IMR-90 (cell line): Measurements from ENCODE around the gene SWAP70. TPM values are rescaled to one million over a fixed set of nuclear protein-coding genes. Genes with fewer than 3 reads are reported as not detected.

Source experiments
- ATAC-seq: fragments of 200-7000 bp; cut with Tn5 transposase; 2 replicates; pipeline ENCODE4 v1.9.1; 2020; ENCODE audit warnings: low read depth, mild to moderate bottlenecking, moderate library complexity
- BruUV-seq: library from RNA; stranded (reverse); fragments of 400-500 nt; replicated peaks from 2 replicates; lab custom pipeline; 2021; lab: Mats Ljungman, UMichigan
- CTCF ChIA-PET: fragments of 300-600 bp; formaldehyde crosslinking; extraction: SDS; loops from one replicate; lab custom pipeline; 2021; ENCODE audit warnings: antibody characterized with exemption; lab: Yijun Ruan, JAX
- POLR2A ChIA-PET: fragments of 300-600 bp; sonication (Branson Sonifier 250); formaldehyde crosslinking; loops from one replicate; lab custom pipeline; 2022; ENCODE audit warnings: antibody characterized with exemption; ENCODE audit not compliant: unreplicated experiment; lab: Charles Lee
- DNase-seq: peaks from one replicate; pipeline ENCODE4 v3.0.0; 2013
- H2AFZ ChIP-seq: replicated peaks from 2 replicates; pipeline ENCODE3; 2013; ENCODE audit warnings: low read length, mild to moderate bottlenecking; ENCODE audit not compliant: poor library complexity
- H2AK5ac ChIP-seq: 2 replicates; pipeline ENCODE4 v1.6.1; 2013; ENCODE audit warnings: low read depth, low read length, inconsistent platforms
- H2AK9ac ChIP-seq: replicated peaks from 2 replicates; pipeline ENCODE3; 2013; ENCODE audit warnings: mild to moderate bottlenecking, low read depth, low read length, moderate library complexity; ENCODE audit not compliant: poor library complexity
- H2BK120ac ChIP-seq: 2 replicates; pipeline ENCODE4 v1.6.1; 2013; ENCODE audit warnings: low read depth, low read length, inconsistent platforms
- H2BK15ac ChIP-seq: 3 replicates; pipeline ENCODE4 v1.6.1; 2013; ENCODE audit warnings: low read depth, low read length, inconsistent platforms
- H2BK20ac ChIP-seq: 2 replicates; pipeline ENCODE4 v1.6.1; 2013; ENCODE audit warnings: low read depth, mild to moderate bottlenecking, inconsistent platforms, low read length, moderate library complexity
- H2BK5ac ChIP-seq: 2 replicates; pipeline ENCODE4 v1.6.1; 2013; ENCODE audit warnings: mild to moderate bottlenecking, low read depth, low read length, inconsistent platforms; ENCODE audit not compliant: poor library complexity, severe bottlenecking
- H3K14ac ChIP-seq: replicated peaks from 2 replicates; pipeline ENCODE4 v1.6.1; 2013; ENCODE audit warnings: low read depth, low read length, inconsistent platforms
- H3K18ac ChIP-seq: 2 replicates; pipeline ENCODE4 v1.6.1; 2013; ENCODE audit warnings: low read depth, low read length, control low read depth
- H3K23ac ChIP-seq: 2 replicates; pipeline ENCODE4 v1.6.1; 2013; ENCODE audit warnings: low read depth, low read length, inconsistent platforms
- H3K27ac ChIP-seq: 2 replicates; pipeline ENCODE4 v1.5.1; 2013; ENCODE audit warnings: mild to moderate bottlenecking, control low read depth, low read length; ENCODE audit not compliant: insufficient read depth
- H3K27me3 ChIP-seq: 2 replicates; pipeline ENCODE4 v1.6.1; 2013; ENCODE audit warnings: low read length; ENCODE audit not compliant: control insufficient read depth, insufficient read depth
- H3K36me3 ChIP-seq: 2 replicates; pipeline ENCODE4 v1.6.1; 2013; ENCODE audit warnings: low read length, mixed read lengths; ENCODE audit not compliant: control insufficient read depth, insufficient read depth
- H3K4ac ChIP-seq: 2 replicates; pipeline ENCODE4 v1.6.1; 2013; ENCODE audit warnings: low read depth, low read length, inconsistent platforms
- H3K4me1 ChIP-seq: 2 replicates; pipeline ENCODE4 v1.6.1; 2013; ENCODE audit warnings: low read length, mixed read lengths; ENCODE audit not compliant: control insufficient read depth, insufficient read depth
- H3K4me2 ChIP-seq: 2 replicates; pipeline ENCODE4 v1.6.1; 2013; ENCODE audit warnings: low read depth, mild to moderate bottlenecking, control low read depth, low read length, moderate library complexity
- H3K4me3 ChIP-seq: 2 replicates; pipeline ENCODE4 v1.5.1; 2013; ENCODE audit warnings: low read depth, mild to moderate bottlenecking, control low read depth, low read length, moderate library complexity; ENCODE audit not compliant: insufficient read depth
- H3K56ac ChIP-seq: 2 replicates; pipeline ENCODE4 v1.6.1; 2013; ENCODE audit warnings: low read length, inconsistent platforms; ENCODE audit not compliant: insufficient read depth; ENCODE audit errors: extremely low read depth
- H3K79me1 ChIP-seq, 2 experiments: 2 replicates each; pipeline ENCODE4 v1.6.1; 2013; ENCODE audit warnings: low read length in 2 of 2, inconsistent platforms in 1 of 2, low read depth in 1 of 2
- H3K9ac ChIP-seq: 2 replicates; pipeline ENCODE4 v1.6.1; 2013; ENCODE audit warnings: low read depth, low read length, control low read depth
- H3K9me1 ChIP-seq: 2 replicates; pipeline ENCODE4 v1.6.1; 2013; ENCODE audit warnings: low read length, inconsistent platforms; ENCODE audit not compliant: insufficient read depth
- H3K9me3 ChIP-seq: 2 replicates; pipeline ENCODE4 v1.6.1; 2013; ENCODE audit warnings: low read length; ENCODE audit not compliant: control insufficient read depth, insufficient read depth
- H4K20me1 ChIP-seq: 2 replicates; pipeline ENCODE4 v1.6.1; 2013; ENCODE audit warnings: low read length, inconsistent platforms; ENCODE audit not compliant: insufficient read depth
- H4K5ac ChIP-seq: 2 replicates; pipeline ENCODE4 v1.6.1; 2013; ENCODE audit warnings: mild to moderate bottlenecking, low read depth, low read length, control low read depth
- H4K8ac ChIP-seq, 2 experiments: 2 replicates each; pipeline ENCODE4 v1.6.1; 2013; ENCODE audit warnings: low read depth in 2 of 2, low read length in 2 of 2, control low read depth in 1 of 2, inconsistent platforms in 1 of 2
- H4K91ac ChIP-seq: 2 replicates; pipeline ENCODE4 v1.6.1; 2013; ENCODE audit warnings: low read depth, low read length, inconsistent platforms; ENCODE audit not compliant: insufficient read depth
- CEBPB ChIP-seq: IDR thresholded peaks from 2 replicates; pipeline ENCODE4 v1.6.1; 2012; ENCODE audit warnings: low read depth, low read length, improper control_type of control experiment
- CHD1 ChIP-seq: IDR thresholded peaks from 2 replicates; pipeline ENCODE4 v1.6.1; 2012; ENCODE audit warnings: low read depth, low read length, improper control_type of control experiment
- CTCF ChIP-seq: conservative IDR thresholded peaks from 2 replicates; pipeline ENCODE4 v1.5.1; 2012; ENCODE audit warnings: mild to moderate bottlenecking, low read depth, low read length, improper control_type of control experiment
- ELK1 ChIP-seq: fragments of 150-350 bp; IDR thresholded peaks from 2 replicates; pipeline ENCODE4 v1.6.1; 2016; ENCODE audit warnings: low read depth, mild to moderate bottlenecking, low read length, moderate library complexity, borderline replicate concordance
- MAZ ChIP-seq: IDR thresholded peaks from 2 replicates; pipeline ENCODE4 v1.6.1; 2012; ENCODE audit warnings: low read depth, mild to moderate bottlenecking, low read length, improper control_type of control experiment, moderate library complexity, borderline replicate concordance
- RAD21 ChIP-seq: IDR thresholded peaks from 2 replicates; pipeline ENCODE4 v1.6.1; 2012; ENCODE audit warnings: low read length, improper control_type of control experiment
- RFX5 ChIP-seq: IDR thresholded peaks from 2 replicates; pipeline ENCODE4 v1.8.0; 2012; ENCODE audit warnings: low read depth, mild to moderate bottlenecking, low read length, moderate library complexity
- WGBS, 2 experiments: methylation state at CpG; one replicate each; pipeline versions ENCODE4 v1.1.5 to v1.1.7; 2013; ENCODE audit warnings: missing lambda C conversion rate in 2 of 2; ENCODE audit not compliant: insufficient read length in 1 of 2; ENCODE audit errors: extremely low coverage in 2 of 2; 5-methylcytosine and 5-hydroxymethylcytosine counted together
- dilution Hi-C: fragments of 300-500 bp; cut with HindIII; formaldehyde crosslinking; loops from one replicate; pipeline ENCODE4 v1.14.3; 2018; ENCODE audit warnings: low sequenced_read_pairs; ENCODE audit not compliant: unreplicated experiment
- in situ Hi-C: fragments of 300-500 bp; cut with MboI; formaldehyde crosslinking; loops from 3 replicates; pipeline ENCODE4 v1.14.3; 2019; ENCODE audit warnings: low sequenced_read_pairs, inconsistent platforms, mixed read lengths
- intact Hi-C: fragments of 100-400 bp; cut with micrococcal nuclease; formaldehyde crosslinking; loops from 2 replicates; pipeline ENCODE4 v1.10.0; 2022
- polyA plus RNA-seq, 3 experiments: library from polyadenylated mRNA; depleted of rRNA; stranded (reverse); fragments of >200 nt; gene quantifications; 2 replicates each; pipeline ENCODE4 v1.2.3, GENCODE V29; 2012; ENCODE audit warnings: low replicate concordance in 1 of 3
- total RNA-seq: library from RNA; depleted of rRNA; stranded (reverse); fragments of >200 nt; gene quantifications from 2 replicates; pipeline ENCODE4 v1.2.3, GENCODE V29; 2012

The SWAP70 gene
- total and polyA plus RNA-seq, 2 of the 4 experiments (the other 2 are of a cell fraction) = 15.5 to 19.9 TPM

GRCh38 chr11:9669954-9670353 is 6.1 kb downstream of the SWAP70 start:
- Histone ChIP-seq H3K79me1 (peaks cover 32 to 70% of the 10 kb centered on the region in 2 experiments), H4K20me1 (peaks cover 38% of the 10 kb centered on the region; the same call in 1 of the 2 replicates), H2AFZ (no peak overlapping the region), H3K14ac (no peak overlapping the region), H4K8ac (no peak overlapping the region), H2BK15ac (no peak overlapping the region), H2BK5ac (no peak overlapping the region), H3K4me2 (no peak overlapping the region), H3K27me3 (no peaks in the 10 kb centered on the region), H3K9me1 (peaks cover 6% of the 10 kb centered on the region), H4K5ac (no peak overlapping the region), H2BK20ac (no peak overlapping the region), H2BK120ac (no peak overlapping the region), H3K36me3 (peaks cover 2% of the 10 kb centered on the region), H3K4me3 (no peak overlapping the region), H3K9ac (no peak overlapping the region), H4K91ac (no peak overlapping the region), H3K27ac (no peak overlapping the region), H3K4me1 (peaks cover 6% of the 10 kb centered on the region), H2AK5ac (no peak overlapping the region), H3K4ac (no peak overlapping the region), H3K23ac (no peak overlapping the region), H3K56ac (no peak overlapping the region), H3K18ac (no peak overlapping the region), H3K9me3 (peaks cover 5% of the 10 kb centered on the region; the same call in 1 of the 2 replicates), H2AK9ac (no peak overlapping the region)
- DNase-seq = no peak
- ATAC-seq = no peak
- ChIA-PET POLR2A (no interaction called here), CTCF (interaction anchor here (0.6 kb wide), 1 partner anchor 17 kb away, joined by 3 read pairs; no protein-coding TSS in a partner anchor)
- TF ChIP-seq CHD1 (no peak), MAZ (no peak), RAD21 (no peak), CEBPB (no peak), ELK1 (no peak), CTCF (no peak), RFX5 (no peak)
- BruUV-seq = no TSS peak
- in situ Hi-C loops = no loop called here
- dilution Hi-C loops = no loop called here
- intact Hi-C loops = no loop called here
- 98% methylated on average over 6 of the region's 6 CpGs; no CpG with 5 or more reads in 1 of the 2 experiments for WGBS, 2 experiments
